GM12878 (cell line): ENCODE data around the gene PROSER3. TPM values are rescaled to one million over a fixed set of nuclear protein-coding genes. Genes with fewer than 3 reads are reported as not detected.

Experiments
- ATAC-seq: fragments of 200-7000 bp; cut with Tn5 transposase; 3 replicates; pipeline ENCODE4 v1.9.1; 2020; ENCODE audit warnings: mild to moderate bottlenecking, moderate library complexity
- BruUV-seq: library from RNA; stranded (reverse); fragments of 400-500 nt; replicated peaks from 2 replicates; lab custom pipeline; 2021; lab: Mats Ljungman, UMichigan
- CTCF ChIA-PET: fragments of 300-600 bp; sonication (Branson Sonifier 250); formaldehyde crosslinking; extraction: SDS; loops from one replicate; lab custom pipeline; 2021; ENCODE audit warnings: inconsistent platforms; lab: Yijun Ruan, JAX
- POLR2A ChIA-PET: fragments of 350-600 bp; formaldehyde crosslinking; extraction: SDS; loops from one replicate; lab custom pipeline; 2021; ENCODE audit warnings: inconsistent platforms; lab: Charles Lee
- RAD21 ChIA-PET: fragments of 300-600 bp; sonication (Branson Sonifier 250); formaldehyde crosslinking; loops from one replicate; lab custom pipeline; 2023; ENCODE audit warnings: antibody characterized with exemption; ENCODE audit not compliant: unreplicated experiment; lab: Charles Lee
- SMC1A ChIA-PET: fragments of 300-600 bp; sonication (Branson Sonifier 250); formaldehyde crosslinking; loops from one replicate; lab custom pipeline; 2023; ENCODE audit not compliant: unreplicated experiment, uncharacterized antibody; lab: Charles Lee
- DNase-seq: peaks from one replicate; pipeline ENCODE4 v3.0.0-alpha.2; 2011; ENCODE audit warnings: low read depth, low spot score
- FAIRE-seq: peaks from 3 replicates; lab custom pipeline; 2011; peaks lifted over from hg19 to GRCh38; lab: Jason Lieb, UNC
- H2AFZ ChIP-seq: 2 replicates; pipeline ENCODE4 v1.6.0; 2011; ENCODE audit warnings: low read depth, low read length, control low read depth; ENCODE audit not compliant: control insufficient read depth
- H3K27ac ChIP-seq: 2 replicates; pipeline ENCODE4 v1.5.1; 2011; ENCODE audit warnings: control low read depth; ENCODE audit not compliant: control insufficient read depth, insufficient read depth
- H3K27me3 ChIP-seq, 2 experiments: replicated peaks in 1 of 2; 2 replicates each; pipeline versions ENCODE4 v1.6.0 to v1.6.1; 2011; ENCODE audit warnings: low read length in 1 of 2; ENCODE audit not compliant: control insufficient read depth in 2 of 2, insufficient read depth in 2 of 2
- H3K36me3 ChIP-seq, 2 experiments: 2 replicates each; pipeline ENCODE4 v1.5.1; 2011; ENCODE audit warnings: low read length in 1 of 2; ENCODE audit not compliant: control insufficient read depth in 2 of 2, insufficient read depth in 2 of 2
- H3K4me1 ChIP-seq: 2 replicates; pipeline ENCODE4 v1.6.1; 2011; ENCODE audit warnings: mild to moderate bottlenecking, low read length, moderate library complexity, mixed read lengths; ENCODE audit not compliant: control insufficient read depth, insufficient read depth
- H3K4me2 ChIP-seq: 2 replicates; pipeline ENCODE4 v1.6.0; 2011; ENCODE audit warnings: control low read depth; ENCODE audit not compliant: control insufficient read depth, insufficient read depth
- H3K4me3 ChIP-seq: fragments of 200-600 bp; sonication (generic); 2 replicates; pipeline ENCODE4 v1.5.1; 2016
- H3K79me2 ChIP-seq: 2 replicates; pipeline ENCODE4 v1.6.0; 2011; ENCODE audit warnings: low read length; ENCODE audit not compliant: control insufficient read depth, insufficient read depth
- H3K9ac ChIP-seq: 2 replicates; pipeline ENCODE4 v1.8.0; 2011; ENCODE audit warnings: low read length, control low read depth, mixed read lengths; ENCODE audit not compliant: control insufficient read depth, insufficient read depth
- H3K9me3 ChIP-seq: replicated peaks from 3 replicates; pipeline ENCODE4 v1.5.1; 2011; ENCODE audit warnings: mild to moderate bottlenecking, low read length; ENCODE audit not compliant: control insufficient read depth, insufficient read depth
- H4K20me1 ChIP-seq: 2 replicates; pipeline ENCODE4 v1.6.0; 2011; ENCODE audit not compliant: control insufficient read depth, insufficient read depth
- CHD4 ChIP-seq: fragments of 200-600 bp; sonication (generic); IDR thresholded peaks from 2 replicates; pipeline ENCODE4 v1.6.1; 2016; ENCODE audit warnings: mild to moderate bottlenecking
- DPF2 ChIP-seq: fragments of 450-650 bp; IDR thresholded peaks from 2 replicates; pipeline ENCODE4 v1.6.1; 2017; ENCODE audit warnings: mild to moderate bottlenecking
- ETV6 ChIP-seq, 2 experiments: fragments of 450-650 bp in 1 of 2; IDR thresholded peaks in 1 of 2; conservative IDR thresholded peaks in 1 of 2; 2 replicates each; pipeline ENCODE4 v1.6.1; 2014; ENCODE audit warnings: antibody characterized with exemption in 1 of 2, borderline replicate concordance in 1 of 2, low read depth in 1 of 2, mild to moderate bottlenecking in 1 of 2, moderate library complexity in 1 of 2
- HDAC2 ChIP-seq: fragments of 200-600 bp; sonication (generic); IDR thresholded peaks from 2 replicates; pipeline ENCODE4 v1.6.1; 2017
- NFYB ChIP-seq: IDR thresholded peaks from 2 replicates; pipeline ENCODE4 v1.6.1; 2011; ENCODE audit warnings: low read depth, mild to moderate bottlenecking, low read length, improper control_type of control experiment, moderate library complexity; ENCODE audit not compliant: insufficient read depth
- NR2C1 ChIP-seq: fragments of 450-650 bp; IDR thresholded peaks from 2 replicates; pipeline ENCODE4 v1.6.1; 2017; ENCODE audit warnings: antibody characterized with exemption, mild to moderate bottlenecking, moderate library complexity
- RFX5 ChIP-seq: IDR thresholded peaks from 2 replicates; pipeline ENCODE4 v1.6.1; 2011; ENCODE audit warnings: low read depth, low read length, improper control_type of control experiment
- SMAD1 ChIP-seq: fragments of 450-650 bp; IDR thresholded peaks from 2 replicates; pipeline ENCODE4 v1.6.1; 2018; ENCODE audit warnings: mild to moderate bottlenecking, low read depth; ENCODE audit not compliant: partially characterized antibody
- SRF ChIP-seq, 2 experiments: IDR thresholded peaks; 2 replicates each; pipeline ENCODE4 v1.6.1; 2011; ENCODE audit warnings: low read depth in 2 of 2, low read length in 2 of 2, mild to moderate bottlenecking in 1 of 2, moderate library complexity in 1 of 2
- YBX1 ChIP-seq: fragments of 450-650 bp; IDR thresholded peaks from 2 replicates; pipeline ENCODE4 v1.6.1; 2016; ENCODE audit warnings: antibody characterized with exemption
- WGBS: methylation state at CpG from one replicate; pipeline ENCODE4 v1.1.6; 2016; ENCODE audit warnings: low lambda C conversion rate; ENCODE audit not compliant: insufficient replicate concordance, insufficient coverage; ENCODE audit errors: missing lambda C conversion rate; 5-methylcytosine and 5-hydroxymethylcytosine counted together
- in situ Hi-C: fragments of 300-500 bp; cut with MboI; formaldehyde crosslinking; loops from 9 replicates; pipeline ENCODE4 v1.14.3; 2018; ENCODE audit warnings: mixed read lengths
- intact Hi-C: fragments of 100-400 bp; cut with micrococcal nuclease; formaldehyde crosslinking; loops from one replicate; pipeline ENCODE4 v1.14.2; 2022; ENCODE audit not compliant: unreplicated experiment
- polyA plus RNA-seq, 11 experiments: library from polyadenylated mRNA; depleted of rRNA in 4 of 11; unstranded in 6 of 11; stranded (reverse) in 5 of 11; fragments of >200 nt; fragmentation: Nextera tagmentation in 4 of 11; fragmentation: Illumina TruSeq in 1 of 11; extraction: Ambion mirVana in 4 of 11; extraction: Trizol in 1 of 11; gene quantifications; 1 replicate in 1 of 11; 2 replicates in 10 of 11; pipeline versions ENCODE4 v1.2.1 to v1.2.3, GENCODE V29; 2011 to 2016; ENCODE audit warnings: inconsistent platforms in 2 of 11, missing spikeins in 2 of 11, low read depth in 1 of 11
- total RNA-seq, 4 experiments: library from RNA; depleted of rRNA in 3 of 4; stranded (reverse); fragments of >200 nt in 3 of 4; fragmentation: Illumina TruSeq in 1 of 4; extraction: Trizol in 1 of 4; gene quantifications; 2 replicates each; pipeline versions ENCODE4 v1.2.1 to v1.2.3, GENCODE V29; 2013 to 2021
- TF ChIP-seq, protein P1 (sequence below): fragments of 450-650 bp; formaldehyde crosslinking; IDR thresholded peaks from 2 replicates; pipeline ENCODE4 v1.4.0; 2022; ENCODE audit warnings: mild to moderate bottlenecking, moderate library complexity
- TF ChIP-seq, protein P2 (sequence below): IDR thresholded peaks from 2 replicates; pipeline ENCODE4 v1.6.1; 2012; ENCODE audit warnings: low read length, inconsistent platforms

The PROSER3 gene
- total and polyA plus RNA-seq, 10 of the 15 experiments (the other 5 are each of a cell fraction or from before 2014, with no cell fraction given): 0.85 to 25.1 (median 9.6) TPM

DNA sequence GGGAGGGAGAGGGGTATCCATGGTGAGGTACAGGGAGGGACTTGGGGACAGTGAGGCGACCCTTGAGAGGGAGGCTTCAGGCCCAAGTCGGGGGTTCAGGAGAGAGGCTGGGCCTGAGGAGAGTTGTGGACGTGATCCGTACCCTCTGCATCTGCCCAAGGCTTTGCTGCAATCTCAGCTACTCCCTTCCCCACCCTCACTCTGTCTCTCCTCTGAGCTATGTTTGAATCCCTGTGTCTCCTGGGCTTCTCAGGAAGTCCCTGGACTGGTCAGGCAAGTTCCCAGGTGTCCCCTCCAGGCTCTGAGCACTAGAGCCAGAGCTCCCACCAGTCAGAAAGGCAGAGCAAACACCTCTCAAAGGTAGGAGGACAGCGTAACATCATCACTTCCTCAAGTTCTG is 7.8 kb upstream of the PROSER3 start (continued):
- TF ChIP-seq SMAD1: no peak
- TF ChIP-seq NFYB: no peak
- no peak for TF ChIP-seq HDAC2
- TF ChIP-seq NR2C1: no peak
- TF ChIP-seq, protein P1, sequence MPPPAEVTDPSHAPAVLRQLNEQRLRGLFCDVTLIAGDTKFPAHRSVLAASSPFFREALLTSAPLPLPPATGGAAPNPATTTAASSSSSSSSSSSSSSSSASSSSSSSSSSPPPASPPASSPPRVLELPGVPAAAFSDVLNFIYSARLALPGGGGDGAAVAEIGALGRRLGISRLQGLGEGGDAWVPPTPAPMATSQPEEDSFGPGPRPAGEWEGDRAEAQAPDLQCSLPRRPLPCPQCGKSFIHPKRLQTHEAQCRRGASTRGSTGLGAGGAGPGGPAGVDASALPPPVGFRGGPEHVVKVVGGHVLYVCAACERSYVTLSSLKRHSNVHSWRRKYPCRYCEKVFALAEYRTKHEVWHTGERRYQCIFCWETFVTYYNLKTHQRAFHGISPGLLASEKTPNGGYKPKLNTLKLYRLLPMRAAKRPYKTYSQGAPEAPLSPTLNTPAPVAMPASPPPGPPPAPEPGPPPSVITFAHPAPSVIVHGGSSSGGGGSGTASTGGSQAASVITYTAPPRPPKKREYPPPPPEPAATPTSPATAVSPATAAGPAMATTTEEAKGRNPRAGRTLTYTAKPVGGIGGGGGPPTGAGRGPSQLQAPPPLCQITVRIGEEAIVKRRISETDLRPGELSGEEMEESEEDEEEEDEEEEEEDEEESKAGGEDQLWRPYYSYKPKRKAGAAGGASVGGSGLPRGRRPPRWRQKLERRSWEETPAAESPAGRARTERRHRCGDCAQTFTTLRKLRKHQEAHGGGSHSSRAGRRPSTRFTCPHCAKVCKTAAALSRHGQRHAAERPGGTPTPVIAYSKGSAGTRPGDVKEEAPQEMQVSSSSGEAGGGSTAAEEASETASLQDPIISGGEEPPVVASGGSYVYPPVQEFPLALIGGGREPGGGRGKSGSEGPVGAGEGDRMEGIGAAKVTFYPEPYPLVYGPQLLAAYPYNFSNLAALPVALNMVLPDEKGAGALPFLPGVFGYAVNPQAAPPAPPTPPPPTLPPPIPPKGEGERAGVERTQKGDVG (CRISPR knock-in tag): no peak

DNA sequence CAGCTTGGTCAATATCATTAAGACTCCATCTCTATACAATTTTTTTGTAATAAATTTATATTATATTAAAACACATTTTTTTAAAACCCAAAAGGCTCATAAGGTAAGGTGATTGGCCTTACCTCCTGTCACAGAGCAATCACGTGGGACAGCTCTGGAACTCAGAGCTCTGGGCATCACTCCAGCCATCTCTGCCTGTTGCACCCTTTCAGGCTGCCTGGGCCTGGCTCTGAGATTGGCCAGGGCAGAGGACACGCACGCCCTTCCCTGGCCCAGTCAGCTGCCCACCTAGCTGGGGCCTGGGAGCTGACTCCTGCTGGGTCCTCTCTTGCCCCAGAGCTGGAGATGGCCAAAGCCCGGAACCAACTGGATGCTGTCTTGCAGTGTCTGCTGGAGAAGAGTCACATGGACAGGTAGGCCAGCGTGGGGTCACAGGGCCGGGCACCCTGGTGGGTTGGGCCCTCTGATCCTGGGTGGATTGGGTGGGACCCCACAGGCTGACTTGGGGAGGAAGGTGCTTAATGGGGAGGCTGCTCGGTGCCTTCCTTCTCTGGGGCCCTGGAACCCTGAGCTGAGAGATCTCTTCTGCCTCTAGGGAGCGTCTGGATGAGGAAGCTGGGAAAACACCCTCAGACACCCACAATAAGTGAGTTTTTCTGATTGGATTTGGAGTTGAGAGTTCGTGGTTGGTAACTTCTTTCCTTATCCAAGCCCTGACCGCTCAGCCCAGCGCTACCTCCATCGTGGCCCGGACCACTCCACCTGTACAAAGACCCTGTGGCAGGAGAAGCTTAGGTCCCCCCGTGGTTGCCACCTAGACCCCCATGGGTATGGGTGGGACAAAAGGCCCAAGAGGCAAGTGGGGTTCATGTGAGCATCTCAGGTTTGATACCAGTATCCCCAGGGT is 5.9 kb upstream of the PROSER3 start:
- Histone ChIP-seq H3K9ac (no peak overlapping the region), H3K4me1 (peaks cover 8% of the 10 kb centered on the region), H3K9me3 (no peaks in the 10 kb centered on the region), H3K36me3 (peaks cover 0 to 2% of the 10 kb centered on the region in 2 experiments; a peak in 2 of 4 replicates), H3K79me2 (peaks cover 3% of the 10 kb centered on the region), H3K27me3 (no peaks in the 10 kb centered on the region), H3K4me3 (no peak overlapping the region), H3K4me2 (no peak overlapping the region), H4K20me1 (no peaks in the 10 kb centered on the region), H2AFZ (no peak overlapping the region), H3K27ac (no peak overlapping the region)
- in situ Hi-C loops: no loop called here
- RAD21 ChIA-PET: interaction anchor here (1.5 kb wide), 1 partner anchor 58 kb away, joined by 4 read pairs; no protein-coding TSS in a partner anchor
- CTCF ChIA-PET: interaction anchor here (1.8 kb wide), 1 partner anchor 50 kb away, joined by 5 read pairs; no protein-coding TSS in a partner anchor
- TF ChIP-seq RFX5 (no peak), DPF2 (no peak), CHD4 (no peak), YBX1 (no peak), ETV6 (conservative IDR thresholded peaks at IDR 0.05 in 1 of 2, IDR thresholded peaks at IDR 0.05 in 1 of 2; ENCODE audit: borderline replicate concordance in 1 of 2, low read depth in 1 of 2) (no peak), SRF (IDR thresholded peaks at IDR 0.05; ENCODE audit: low read depth in 2 of 2, low read length in 2 of 2) (no peak)
- TF ChIP-seq, protein P2, sequence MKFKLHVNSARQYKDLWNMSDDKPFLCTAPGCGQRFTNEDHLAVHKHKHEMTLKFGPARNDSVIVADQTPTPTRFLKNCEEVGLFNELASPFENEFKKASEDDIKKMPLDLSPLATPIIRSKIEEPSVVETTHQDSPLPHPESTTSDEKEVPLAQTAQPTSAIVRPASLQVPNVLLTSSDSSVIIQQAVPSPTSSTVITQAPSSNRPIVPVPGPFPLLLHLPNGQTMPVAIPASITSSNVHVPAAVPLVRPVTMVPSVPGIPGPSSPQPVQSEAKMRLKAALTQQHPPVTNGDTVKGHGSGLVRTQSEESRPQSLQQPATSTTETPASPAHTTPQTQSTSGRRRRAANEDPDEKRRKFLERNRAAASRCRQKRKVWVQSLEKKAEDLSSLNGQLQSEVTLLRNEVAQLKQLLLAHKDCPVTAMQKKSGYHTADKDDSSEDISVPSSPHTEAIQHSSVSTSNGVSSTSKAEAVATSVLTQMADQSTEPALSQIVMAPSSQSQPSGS: no peak
- 64% methylated on average over 14 of the region's 14 CpGs for whole genome bisulfite sequencing
- intact Hi-C loops: no loop called here
- SMC1A ChIA-PET: interaction anchor here (0.7 kb wide), 1 partner anchor 558 kb away, joined by 3 read pairs; no protein-coding TSS in a partner anchor
- FAIRE-seq (no peak), DNase-seq (no peak), ATAC-seq (no peak)
- no TSS peak for BruUV-seq
- POLR2A ChIA-PET: interaction anchor here (1.1 to 1.4 kb wide), 2 partner anchors 8 to 50 kb away, joined by 3 read pairs; no protein-coding TSS in a partner anchor
